ENCODE measurements around the gene CPNE2.
"Not testable (repeated sequence)": the region's sequence is repeated elsewhere in the genome, so short reads cannot be mapped to it uniquely, and the experiment has no call there.

Gene CPNE2

GRCh38 chr16:57098188-57098841, 5.9 kb downstream of the CPNE2 start:
- DNase-seq, result no peak

- DNase-seq, result not testable (repeated sequence)
These were observed 7.6 kb downstream of the CPNE2 start for GRCh38 chr16:57099965-57100364.

GRCh38 chr16:57100445-57100844, 8.1 kb downstream of the CPNE2 start:
- no peak for DNase-seq

GRCh38 chr16:57102888-57103851, 10.8 kb downstream of the CPNE2 start:
- DNase-seq, result no peak

GRCh38 chr16:57104706-57105105, 12.3 kb downstream of the CPNE2 start:
- DNase-seq, result no peak

DNA sequence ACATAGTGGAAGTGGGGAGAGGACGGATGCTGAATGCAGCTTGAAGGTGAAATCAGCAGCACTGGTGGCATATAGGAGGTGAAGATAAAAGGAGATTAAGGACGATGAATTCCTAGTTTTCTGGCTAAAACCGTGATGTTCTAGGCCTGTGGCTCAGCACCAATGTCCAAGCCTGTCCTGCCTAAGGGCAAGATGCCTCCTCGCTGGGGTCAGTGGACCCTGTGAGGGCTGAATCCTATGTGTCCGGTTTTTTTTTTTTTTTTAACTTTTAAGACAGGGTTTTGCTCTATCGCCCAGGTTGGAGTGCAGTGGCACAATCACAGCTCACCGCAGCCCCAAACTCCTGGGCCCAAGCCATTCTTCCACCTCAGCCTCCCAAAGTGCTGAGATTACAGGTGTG, 12.8 kb downstream of the CPNE2 start:
- DNase-seq, result no peak

DNA sequence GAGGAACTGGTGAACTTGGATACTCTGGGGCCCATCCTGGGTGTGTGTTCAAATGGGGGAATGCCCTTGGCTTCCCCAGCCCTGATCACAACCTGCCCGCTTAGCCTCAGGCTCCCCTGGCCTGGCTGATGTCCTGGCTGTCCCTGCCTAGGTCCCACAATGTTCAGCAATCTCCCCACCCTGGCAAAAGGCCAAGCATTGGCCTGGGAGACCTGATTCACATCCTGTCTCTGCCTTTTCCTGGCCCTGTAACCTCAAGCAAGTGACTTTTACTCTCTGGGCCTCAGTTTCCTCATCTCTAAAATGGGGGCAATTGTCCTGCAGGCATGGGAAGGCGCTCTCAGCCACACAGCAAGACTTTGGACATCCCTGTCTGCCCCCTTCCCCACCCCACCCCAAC, 14.4 kb downstream of the CPNE2 start:
- DNase-seq, result no peak

- no peak for DNase-seq
These were observed 15.0 kb downstream of the CPNE2 start for GRCh38 chr16:57107321-57107922.

DNA sequence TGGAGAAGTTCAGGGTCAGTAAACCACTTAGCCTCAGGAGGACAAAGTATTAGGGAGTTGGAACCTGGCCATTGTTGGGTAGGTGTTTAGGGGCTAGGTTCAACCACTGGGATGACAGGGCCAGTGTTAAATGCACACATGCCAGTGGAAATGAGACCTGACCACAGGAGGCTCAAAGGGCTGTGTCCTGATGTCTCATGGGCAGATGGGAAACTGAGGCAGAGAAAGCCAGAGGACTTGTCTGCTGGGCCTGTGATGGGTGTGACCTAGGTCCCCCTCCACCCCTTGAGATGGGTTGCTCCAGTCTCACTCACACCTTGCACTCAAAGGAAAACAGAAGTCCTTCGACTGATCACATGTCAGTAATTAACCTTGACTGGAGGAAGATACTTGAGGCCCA, 16.0 kb downstream of the CPNE2 start:
- DNase-seq, result no peak

DNA sequence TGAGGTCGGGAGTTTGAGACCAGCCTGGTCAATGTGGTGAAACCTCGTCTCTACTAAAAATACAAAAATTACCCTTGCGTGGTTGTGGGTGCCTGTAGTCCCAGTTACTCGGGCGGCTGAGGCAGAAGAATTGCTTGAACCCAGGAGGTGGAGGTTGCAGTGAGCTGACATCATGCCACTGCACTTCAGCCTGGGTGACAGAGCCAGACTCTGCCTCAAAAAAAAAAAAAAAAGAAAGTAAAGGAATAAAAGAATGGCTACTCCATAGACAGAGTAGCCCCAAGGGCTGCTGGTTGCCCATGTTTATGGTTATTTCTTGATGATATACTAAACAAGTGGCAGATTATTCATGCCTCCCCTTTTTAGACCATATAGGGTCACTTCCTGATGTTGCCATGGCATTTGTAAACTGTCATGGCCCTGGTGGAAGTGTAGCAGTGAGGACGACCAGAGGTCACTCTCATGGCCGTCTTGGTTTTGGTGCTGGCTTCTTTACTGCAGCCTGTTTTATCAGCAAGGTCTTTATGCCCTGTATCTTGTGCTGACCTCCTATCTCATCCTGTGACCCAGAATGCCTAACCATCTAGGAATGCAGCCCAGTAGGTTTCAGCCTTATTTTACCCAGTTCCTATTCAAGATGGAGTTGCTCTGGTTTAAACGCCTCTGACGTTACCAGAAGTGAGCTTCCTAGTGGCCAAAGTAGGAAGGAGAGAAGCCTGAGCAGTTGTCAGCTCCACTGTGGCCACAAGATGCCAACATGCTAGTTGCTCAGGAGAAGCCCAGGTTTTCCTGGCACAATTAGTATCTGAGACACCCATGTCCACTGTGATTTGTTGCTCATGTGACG, 17.1 kb downstream of the CPNE2 start:
- DNase-seq, result not testable (repeated sequence)

- no peak for DNase-seq
These were observed 18.6 kb downstream of the CPNE2 start for GRCh38 chr16:57110937-57111336.

DNA sequence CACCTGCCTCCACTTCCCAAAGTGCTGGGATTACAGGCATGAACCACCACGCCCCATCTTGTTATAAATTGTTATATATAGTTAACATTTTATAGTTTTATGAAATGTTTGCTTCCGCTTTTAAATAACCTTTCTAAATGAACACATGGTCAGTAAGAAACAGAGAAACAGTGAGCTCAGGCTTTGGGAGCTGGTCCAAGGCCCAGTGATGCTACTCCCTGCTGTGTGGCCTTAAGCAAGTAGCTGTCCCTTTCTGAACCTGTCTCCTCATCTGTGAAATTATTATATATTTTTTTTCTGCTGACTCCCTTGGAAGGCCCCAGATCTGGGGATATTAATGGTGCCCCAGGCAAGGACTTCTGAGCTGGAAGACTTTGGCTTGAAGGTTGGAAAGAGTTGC, 19.0 kb downstream of the CPNE2 start:
- DNase-seq, result no peak

DNA sequence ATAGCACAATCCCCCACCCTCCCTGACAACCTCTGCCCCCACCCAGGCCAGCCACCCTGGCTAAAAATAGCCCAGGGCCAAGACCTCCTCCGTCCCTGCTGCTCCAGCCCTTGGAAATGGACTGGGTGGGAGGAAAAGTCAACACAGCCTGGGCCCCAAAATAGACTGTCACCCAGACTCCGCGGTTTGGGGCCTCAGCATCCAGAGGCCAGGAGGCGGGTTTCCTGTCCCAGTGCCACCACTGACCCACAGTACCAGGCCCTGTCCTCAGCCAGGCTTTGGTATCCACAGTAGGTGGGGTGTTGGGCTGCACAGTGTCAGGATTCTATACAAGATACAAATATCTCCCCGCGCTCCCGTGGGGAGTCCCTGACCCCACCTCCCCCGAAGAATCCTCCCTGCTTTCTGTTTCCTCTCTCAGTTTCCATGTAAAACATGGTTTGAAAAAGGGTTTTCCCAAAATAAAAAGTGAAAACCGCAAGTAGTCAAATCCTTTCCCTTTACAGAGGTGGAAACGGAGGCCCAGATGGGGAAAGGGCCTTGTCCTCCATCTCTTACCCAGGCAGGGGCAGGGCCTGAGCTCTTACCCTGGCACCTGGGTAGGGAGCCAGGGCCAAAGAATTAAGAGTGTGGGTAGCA, 20.1 kb downstream of the CPNE2 start:
- no peak for DNase-seq

DNA sequence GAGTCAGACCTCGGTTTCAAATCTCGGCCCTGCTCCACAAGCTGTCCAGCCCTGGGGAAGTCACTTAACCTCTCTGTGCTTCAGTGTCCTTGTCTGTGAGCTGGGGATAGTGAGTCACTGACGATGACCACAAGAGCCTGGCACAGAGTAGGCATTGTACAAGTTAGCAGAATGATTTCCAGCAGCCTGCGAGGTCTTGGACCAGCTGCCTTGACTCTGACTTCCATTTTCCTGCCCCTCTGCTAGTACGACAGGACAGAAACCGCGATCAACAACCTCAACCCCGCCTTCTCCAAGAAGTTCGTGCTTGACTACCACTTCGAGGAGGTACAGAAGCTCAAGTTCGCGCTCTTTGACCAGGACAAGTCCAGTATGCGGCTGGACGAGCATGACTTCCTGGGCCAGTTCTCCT, 20.7 kb downstream of the CPNE2 start:
- DNase-seq, result no peak

GRCh38 chr16:57113664-57114063, 21.3 kb downstream of the CPNE2 start:
- DNase-seq, result no peak

DNA sequence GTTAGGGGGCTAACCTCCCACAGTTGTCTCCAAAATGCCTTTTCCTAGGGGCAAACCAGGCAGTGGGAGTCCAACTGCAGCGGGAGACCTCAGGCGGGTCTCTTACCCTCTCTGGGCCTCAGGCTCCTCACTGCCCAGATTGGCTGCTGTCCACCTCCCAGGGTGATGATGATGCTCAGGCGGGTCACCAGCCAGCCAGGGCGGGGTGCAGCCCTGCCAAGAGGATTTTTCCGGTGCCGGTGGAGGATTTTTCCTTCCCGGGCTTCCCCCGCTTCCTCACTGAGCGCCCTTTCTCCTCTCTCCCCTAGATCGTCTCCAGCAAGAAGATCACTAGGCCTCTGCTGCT, 22.8 kb downstream of the CPNE2 start:
- DNase-seq, result no peak

DNA sequence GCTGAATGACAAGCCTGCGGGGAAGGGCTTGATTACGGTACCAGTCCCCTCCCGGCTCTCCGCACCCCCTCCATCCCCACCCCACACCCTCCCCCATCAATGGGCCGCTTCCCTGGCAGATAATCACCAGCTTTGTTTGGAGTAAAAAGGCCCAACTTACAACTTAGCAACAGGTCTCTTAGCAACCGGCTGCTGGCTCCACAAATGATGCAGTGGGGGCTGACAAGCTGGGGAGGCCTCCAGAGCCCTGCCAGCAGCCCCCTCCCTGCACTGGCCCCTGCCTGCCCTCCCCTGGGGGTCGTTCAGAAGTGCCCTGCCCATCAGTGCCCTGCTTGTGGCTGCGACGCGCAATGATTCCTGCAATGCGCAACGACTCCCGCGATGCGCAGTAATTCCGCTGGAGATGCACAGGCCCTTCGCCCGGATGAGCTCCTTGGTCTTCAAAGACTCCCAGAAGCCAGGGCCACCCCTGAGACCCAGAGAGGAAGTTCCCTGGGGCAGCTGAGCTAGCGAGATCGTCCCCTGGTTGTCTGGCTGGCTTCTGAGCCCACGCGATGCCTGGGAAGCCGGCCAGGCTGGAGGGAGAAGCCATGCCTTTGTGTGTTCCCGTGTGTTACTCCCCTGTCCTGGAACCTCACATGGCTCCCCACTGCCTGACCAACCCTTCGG, 23.3 kb downstream of the CPNE2 start:
- DNase-seq, result no peak

GRCh38 chr16:57118461-57119084, 26.2 kb downstream of the CPNE2 start:
- DNase-seq, result no peak

DNA sequence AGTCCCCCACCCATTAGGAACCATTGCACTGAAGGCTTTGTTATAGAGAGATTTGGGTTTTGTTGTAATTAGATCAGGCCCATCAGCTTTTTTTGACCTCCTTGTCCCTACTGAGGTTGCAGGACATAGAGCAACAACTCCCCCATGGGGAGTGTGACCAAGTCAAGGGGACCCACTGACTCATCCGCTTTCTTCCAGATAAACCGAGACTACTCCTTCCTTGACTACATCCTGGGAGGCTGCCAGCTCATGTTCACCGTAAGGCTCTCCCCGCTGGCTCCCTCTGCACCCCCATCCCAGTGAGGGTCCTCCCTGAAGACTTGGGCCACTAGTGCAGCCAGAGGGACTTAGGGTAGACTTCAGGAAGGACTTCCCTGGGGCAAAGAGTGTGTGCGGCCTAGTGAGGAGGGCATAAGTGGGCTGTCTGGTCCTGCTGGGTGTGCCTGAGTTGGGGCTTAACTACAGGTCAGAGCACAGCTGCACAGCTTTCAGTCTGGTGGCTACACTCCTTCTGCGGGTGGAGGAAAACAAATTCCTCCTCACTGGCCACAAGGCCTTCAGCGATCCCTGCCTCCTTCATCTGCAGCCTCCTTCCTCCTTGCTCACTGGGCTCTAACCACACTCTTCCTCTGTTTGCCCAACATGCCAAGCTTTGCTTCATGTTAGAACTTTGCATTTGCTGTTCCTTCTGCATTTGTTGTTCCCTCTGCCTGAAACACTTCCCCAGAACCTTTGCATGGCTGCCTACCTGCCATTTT, 31.0 kb downstream of the CPNE2 start:
- no peak for DNase-seq

DNA sequence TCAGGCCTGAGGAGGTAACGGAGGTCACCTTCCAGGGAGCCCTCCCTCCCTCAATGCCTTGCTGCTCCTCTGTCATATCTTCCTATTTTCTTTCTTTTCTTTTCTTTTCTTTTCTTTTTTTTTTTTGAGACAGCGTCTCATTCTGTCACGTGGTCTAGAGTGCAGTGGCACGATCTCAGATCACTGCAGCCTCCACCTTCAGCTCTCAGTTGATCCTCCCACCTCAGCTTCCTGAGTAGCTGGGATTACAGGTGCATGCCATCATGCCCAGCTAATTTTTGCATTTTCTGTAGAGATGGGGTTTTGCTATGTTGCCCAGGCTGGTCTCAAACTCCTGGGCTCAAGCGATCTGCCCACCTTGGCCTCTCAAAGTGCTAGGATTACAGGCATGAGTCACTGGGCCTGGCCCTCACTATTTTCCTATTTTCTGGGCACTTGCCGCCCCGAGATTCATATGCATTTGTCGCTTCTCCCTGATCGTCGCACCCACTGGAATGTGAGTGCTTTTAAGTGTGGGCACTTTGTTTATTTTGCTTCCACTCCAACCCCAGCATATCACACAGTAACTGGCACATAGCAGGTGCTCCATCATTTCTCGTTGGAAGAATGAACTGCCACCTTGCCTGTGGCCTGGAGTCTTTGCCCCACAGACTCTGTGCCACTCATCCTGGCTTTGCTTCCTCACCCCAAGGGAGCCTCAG, 31.7 kb downstream of the CPNE2 start:
- no peak for DNase-seq

Measured in effector CD8-positive, alpha-beta T cell (primary cell).